GM18867 (cell line): ENCODE results near the gene NEURL1B.
A peak's percentile ranks its signal among the peaks of the same experiment; 100 is the strongest.
"Not testable (repeated sequence)": the region's sequence is repeated elsewhere in the genome, so short reads cannot be mapped to it uniquely, and the experiment has no call there.

ENCODE experiments used
- ATAC-seq: cut with Tn5 transposase; IDR thresholded peaks from one replicate; pipeline ENCODE4 v1.9.1; 2021; ENCODE audit warnings: mild to moderate bottlenecking, moderate library complexity; ENCODE audit not compliant: unreplicated experiment

The NEURL1B gene, protein sequence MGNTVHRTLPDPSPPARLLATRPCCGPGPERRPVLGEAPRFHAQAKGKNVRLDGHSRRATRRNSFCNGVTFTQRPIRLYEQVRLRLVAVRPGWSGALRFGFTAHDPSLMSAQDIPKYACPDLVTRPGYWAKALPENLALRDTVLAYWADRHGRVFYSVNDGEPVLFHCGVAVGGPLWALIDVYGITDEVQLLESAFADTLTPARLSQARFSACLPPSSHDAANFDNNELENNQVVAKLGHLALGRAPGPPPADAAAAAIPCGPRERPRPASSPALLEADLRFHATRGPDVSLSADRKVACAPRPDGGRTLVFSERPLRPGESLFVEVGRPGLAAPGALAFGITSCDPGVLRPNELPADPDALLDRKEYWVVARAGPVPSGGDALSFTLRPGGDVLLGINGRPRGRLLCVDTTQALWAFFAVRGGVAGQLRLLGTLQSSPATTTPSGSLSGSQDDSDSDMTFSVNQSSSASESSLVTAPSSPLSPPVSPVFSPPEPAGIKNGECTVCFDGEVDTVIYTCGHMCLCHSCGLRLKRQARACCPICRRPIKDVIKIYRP

DNA sequence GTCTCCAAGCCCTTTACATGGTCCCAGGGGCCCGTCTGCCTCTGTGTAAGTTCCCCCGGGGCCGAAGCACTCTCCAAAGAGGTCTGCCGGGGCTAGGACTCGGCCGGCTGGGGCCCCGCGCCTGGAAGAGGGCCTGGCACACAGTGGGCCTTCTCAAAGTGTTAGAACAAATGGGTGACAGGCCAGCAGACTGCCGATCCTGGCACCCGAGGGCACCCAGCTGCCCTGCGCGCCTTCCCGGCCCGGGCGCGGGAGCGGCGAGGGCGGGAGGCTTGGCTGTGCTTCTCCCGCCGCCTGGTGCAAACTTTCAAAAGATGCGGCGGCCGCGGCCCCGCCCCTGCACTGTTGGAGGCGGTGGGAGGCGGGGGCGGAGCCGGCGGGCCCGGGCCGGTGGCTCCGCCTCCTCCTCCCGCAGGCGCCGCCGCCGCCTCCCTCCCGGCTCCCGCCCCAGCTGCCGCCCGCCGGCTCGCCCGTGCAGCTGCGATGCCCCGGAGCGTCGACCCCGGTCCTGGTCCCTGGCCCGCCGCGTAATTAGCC is at the start of gene NEURL1B:
Gene NEURL1B, plus strand, starts transcription at position 442 of the 537 bp plus-strand sequence. CDS start 144 bp downstream, outside the sequence.
- ATAC-seq, result peak; percentile 70

DNA sequence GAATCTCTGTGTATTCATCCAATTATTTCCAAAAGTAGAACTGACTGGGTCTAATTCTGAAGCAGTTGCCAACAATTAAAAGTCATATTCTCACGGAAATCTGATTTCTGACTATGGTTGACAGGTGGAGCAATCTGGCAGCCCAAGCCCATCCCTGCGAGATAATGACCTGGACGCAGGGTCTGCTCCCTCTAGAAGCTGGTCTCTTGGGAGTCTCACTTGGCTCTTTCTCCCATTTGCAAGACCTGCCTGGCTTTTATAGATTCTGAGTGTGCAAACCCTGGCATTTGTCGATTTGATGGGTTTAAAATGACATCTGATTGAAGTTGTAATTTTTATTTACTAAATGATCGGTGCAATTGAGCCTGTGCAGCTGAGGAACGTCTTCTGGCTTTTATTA is 49.4 kb upstream of the NEURL1B start:
- no peak for ATAC-seq

GRCh38 chr5:172592881-172593280 is 48.2 kb upstream of the NEURL1B start:
- no peak for ATAC-seq

GRCh38 chr5:172593306-172593705 is 47.8 kb upstream of the NEURL1B start:
- ATAC-seq, result no peak

- no peak for ATAC-seq
These were observed 47.3 kb upstream of the NEURL1B start for GRCh38 chr5:172593721-172594235.

GRCh38 chr5:172594431-172594830 is 46.6 kb upstream of the NEURL1B start:
- ATAC-seq, result no peak

- no peak for ATAC-seq
These were observed 46.1 kb upstream of the NEURL1B start for GRCh38 chr5:172594867-172595466.

DNA sequence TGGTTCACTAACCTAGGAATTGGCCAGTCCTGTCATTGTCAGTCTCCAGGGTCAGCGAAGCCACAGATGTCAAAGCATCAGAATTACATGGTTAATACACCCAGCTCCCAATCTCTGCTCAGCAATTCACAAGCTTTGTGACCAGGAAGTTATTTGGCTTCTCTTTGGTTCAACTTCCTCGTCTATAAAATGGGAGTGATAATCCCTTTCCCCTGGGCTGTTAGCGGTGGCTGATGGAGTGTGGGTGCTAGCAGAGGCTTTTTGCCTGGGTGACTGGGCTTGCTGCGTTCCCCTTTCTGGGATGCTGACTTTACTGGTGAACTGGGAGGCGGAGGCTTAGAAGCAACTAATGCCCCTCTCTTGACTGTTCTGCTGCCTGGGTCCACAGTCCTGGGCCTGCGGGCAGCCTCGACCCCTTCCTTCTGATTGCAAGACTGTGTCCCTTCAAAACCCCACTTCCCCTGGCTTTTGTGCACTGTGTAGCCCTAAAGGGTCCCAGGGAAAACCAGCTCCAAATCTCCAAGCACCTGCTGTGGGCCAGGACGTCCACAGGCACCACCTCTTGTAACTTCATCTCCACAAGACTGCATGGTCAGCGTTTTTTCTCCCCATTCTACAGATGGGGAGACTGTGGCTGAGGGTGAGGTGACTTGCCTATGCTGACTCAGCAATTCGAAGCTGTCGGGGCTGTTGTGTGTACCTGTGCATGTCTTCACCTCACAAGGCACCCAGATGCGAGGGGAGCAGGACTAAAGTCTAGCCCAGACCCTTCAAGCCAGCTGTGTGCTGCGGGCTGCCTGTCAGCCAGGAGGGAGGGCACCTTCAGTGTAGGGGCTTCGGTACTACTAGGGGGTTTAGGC is 45.2 kb upstream of the NEURL1B start:
- no peak for ATAC-seq

GRCh38 chr5:172596638-172597231 is 44.3 kb upstream of the NEURL1B start:
- no peak for ATAC-seq

DNA sequence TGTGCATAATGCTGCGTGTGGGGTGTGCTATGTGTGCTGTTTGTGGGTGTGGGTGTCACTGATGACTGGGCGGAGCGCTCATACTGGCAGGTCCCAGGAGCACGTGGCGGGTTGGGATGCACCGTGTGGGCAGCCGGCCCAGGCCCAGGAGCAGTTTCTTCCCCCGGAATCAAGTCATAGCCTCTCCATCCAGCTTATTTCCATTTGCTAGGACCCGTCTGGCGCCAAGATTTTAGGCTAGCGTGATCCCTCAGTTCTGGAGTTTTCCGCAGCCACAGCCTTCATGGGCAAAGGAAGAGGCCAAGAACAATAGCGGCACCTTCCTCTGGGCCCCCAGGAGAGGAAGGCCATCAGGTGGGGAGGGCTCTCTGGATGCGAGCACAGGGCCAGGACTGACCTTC is 43.3 kb upstream of the NEURL1B start:
- ATAC-seq, result no peak

DNA sequence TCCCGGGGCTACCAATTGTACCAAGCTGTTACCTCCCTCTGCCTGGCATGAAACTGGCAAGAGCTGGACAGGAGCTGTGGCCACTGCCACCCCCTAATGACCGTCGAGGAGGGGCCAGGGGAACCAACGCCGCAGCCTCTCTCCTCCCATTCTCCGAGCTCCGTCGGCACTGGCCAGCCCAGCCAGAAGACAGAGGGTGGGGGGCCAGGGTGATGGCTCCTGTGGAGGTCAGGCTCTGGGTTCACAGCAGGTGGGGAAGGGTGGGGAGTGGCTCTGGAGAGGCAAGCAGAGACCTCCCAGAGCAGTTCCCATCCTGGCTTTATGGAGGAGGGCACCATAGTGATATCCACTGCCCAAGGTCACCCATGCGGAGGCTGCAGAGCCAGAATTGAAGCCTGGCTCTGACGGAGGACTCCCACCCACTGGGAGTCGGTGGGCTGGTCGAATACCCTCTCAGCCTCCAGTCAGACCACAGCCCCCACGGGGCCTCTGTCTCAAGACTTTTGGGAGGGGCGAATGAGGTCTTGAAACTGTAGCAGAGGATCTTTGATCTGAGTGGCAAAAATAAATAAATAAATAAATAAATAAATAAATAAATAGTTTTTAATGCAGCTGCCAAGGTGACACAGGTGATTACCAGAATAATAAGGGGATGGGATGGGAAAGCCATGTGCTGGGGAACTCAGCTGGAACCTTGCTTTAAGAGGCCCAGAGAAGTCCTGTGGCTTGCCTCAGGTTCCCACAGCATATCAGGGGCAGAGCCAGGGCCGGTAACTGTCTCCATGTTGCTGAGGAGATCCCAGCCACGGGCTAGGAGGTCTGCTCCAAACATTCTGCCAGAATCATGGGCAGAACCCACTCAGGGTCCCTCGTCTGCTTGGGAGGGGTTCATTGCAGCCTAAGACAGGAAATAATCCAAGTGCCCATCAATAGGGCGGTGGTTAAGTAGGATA is 42.5 kb upstream of the NEURL1B start:
- ATAC-seq, result no peak

DNA sequence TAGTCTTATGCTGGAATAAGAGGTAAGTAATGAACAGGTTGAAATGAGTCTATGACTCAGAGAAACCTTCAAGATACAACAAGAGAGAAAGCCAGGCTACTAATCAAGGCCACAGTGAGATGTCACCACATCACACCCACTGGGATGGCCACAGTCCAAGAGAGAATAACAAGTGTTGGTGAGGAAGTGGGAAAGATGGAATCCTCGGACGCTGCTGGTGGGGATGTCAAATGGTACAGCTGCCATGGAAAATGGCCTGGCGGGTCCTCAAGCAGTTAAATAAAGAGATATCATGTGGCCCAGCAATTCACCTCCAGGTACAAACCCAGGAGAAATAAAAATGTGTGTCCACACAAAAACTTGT is 41.9 kb upstream of the NEURL1B start:
- ATAC-seq, result no peak

DNA sequence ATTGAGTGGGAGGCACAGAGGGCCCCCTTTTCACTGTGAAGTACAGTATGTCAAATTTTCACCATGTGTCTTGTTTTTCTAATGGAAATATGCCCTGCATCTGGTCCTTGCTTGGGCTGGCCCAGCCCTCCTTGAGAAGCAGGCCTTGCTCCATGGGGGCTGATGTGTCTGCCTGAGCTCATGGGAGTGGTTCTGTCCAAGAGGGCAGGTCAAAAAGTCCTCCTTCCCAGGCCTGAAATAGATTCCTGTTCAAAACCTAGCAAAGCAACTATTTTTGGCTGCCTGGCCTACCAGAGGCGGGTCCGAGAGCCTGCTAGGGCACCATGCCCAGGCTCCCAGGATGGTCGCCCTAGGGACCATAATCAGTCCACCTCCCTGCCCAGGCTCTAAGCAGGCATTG is 40.5 kb upstream of the NEURL1B start:
- no peak for ATAC-seq

DNA sequence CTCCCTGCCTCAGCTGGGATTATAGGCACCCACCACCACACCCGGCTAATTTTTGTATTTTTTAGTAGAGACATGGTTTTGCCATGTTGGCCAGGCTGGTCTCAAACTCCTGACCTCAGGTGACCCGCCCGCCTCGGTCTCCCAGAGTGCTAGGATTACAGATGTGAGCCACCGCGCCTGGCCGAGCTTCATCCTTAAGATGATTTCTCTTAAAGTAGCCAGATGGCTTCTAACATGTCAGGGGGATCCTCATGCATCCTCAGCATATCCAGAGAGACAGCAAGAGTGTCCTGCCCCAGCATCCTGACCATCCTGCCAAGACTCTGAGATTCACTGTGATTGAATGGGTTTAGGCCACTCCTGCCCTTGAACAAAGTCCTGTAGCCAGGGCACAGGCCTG is 39.5 kb upstream of the NEURL1B start:
- not testable (repeated sequence) for ATAC-seq

DNA sequence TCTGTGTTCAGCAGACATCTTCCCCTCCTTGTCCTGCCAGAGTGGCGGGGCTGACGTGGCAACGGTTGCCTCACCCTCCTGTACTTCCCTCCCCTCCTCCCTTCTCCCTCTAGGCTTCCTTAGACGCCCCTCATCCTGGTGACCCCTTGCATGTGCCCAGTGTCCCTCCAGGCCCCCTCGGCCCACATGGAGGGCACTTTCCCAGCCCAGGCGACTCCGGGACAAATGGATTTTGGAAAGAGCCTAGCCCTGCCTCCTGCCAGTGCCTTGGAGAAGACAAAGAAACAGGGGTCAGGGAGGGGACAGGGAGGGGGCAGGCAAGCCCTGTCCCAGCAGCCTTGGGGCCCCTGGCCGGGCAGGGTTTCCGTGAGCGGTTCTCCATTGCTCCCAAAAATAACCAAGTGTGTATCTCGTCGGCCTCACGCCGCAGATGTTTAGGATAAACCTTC is 38.3 kb upstream of the NEURL1B start:
- ATAC-seq, result no peak

GRCh38 chr5:172603251-172603806 is 37.7 kb upstream of the NEURL1B start:
- no peak for ATAC-seq

DNA sequence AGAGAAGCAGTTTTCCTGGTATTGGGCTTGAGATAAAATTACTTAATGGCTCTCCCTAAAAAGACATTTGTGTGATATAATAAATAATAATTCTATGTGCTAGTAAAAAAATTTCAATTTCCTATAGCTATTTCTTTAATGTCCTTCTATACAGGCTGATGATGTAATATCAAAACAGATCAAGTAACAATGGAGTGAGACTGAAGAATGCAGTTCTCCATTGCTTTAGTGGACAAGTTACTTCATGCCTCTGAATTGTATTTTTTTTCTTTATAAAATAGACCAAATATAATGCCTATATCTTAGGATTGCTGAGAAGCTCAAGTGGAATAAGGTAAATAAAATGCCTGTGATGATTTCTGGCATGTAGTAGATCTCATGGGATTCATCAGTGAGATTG is 35.6 kb upstream of the NEURL1B start:
- ATAC-seq, result no peak

DNA sequence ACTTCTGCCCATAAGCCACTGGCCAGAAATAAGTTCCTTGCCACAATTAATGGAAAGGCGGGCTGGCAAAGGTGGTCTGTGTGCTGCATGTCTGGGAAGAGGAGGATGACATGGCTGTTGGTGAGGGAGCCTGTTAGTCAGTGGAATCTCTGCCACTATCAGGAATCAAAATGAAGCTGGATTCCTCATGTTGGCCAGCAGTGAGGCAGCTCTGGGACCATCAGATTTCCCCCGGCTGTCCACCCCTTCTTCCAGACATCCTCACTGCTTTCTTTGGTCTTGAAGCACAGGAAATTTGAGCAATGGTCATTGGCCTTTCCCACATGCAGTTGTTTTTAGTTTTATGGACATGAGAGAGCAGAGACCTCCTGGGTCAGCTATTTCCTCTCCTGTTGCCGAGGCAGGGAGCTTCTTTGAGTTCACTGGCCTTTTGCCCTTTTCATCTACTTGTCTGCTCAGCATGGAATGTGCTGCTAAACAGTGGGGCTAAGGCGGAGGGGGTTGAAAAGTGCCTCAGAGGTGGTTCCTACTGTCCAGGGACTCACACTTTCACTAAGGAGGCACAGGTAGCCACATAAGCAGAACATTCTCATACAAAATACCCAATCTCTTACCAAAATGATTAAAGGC is 34.8 kb upstream of the NEURL1B start:
- ATAC-seq, result no peak
